ENCODE data around the gene PAX5.

Gene PAX5

GRCh38 chr9:36840898-36841536 lies 193.1 kb downstream of the PAX5 start:
- Histone ChIP-seq H3K4me3 (ENCODE audit: insufficient read depth, low read depth, low read length, poor library complexity, severe bottlenecking) (no peak overlapping the region), H3K27me3 (replicated peaks; ENCODE audit: control insufficient read depth, insufficient read depth, low read length, poor library complexity, severe bottlenecking) (no peaks in the 10 kb centered on the region), H3K36me3 (ENCODE audit: control insufficient read depth, insufficient read depth, low read length) (no peaks in the 10 kb centered on the region), H3K27ac (ENCODE audit: insufficient read depth, low read length, poor library complexity, severe bottlenecking) (no peak overlapping the region), H3K9me3 (ENCODE audit: control insufficient read depth, low read length) (no peaks in the 10 kb centered on the region), H3K4me1 (ENCODE audit: control insufficient read depth, insufficient read depth, low read length, poor library complexity, severe bottlenecking) (no peaks in the 10 kb centered on the region)
- DNase-seq, result no peak

- no peaks in the 10 kb centered on the region for H3K27me3 ChIP-seq (replicated peaks; ENCODE audit: control insufficient read depth, insufficient read depth, low read length, poor library complexity, severe bottlenecking)
- H3K9me3 ChIP-seq (ENCODE audit: control insufficient read depth, low read length), result no peaks in the 10 kb centered on the region
- no peak overlapping the region for H3K4me3 ChIP-seq (ENCODE audit: insufficient read depth, low read depth, low read length, poor library complexity, severe bottlenecking)
- no peaks in the 10 kb centered on the region for H3K36me3 ChIP-seq (ENCODE audit: control insufficient read depth, insufficient read depth, low read length)
- H3K27ac ChIP-seq (ENCODE audit: insufficient read depth, low read length, poor library complexity, severe bottlenecking), result no peak overlapping the region
- no peaks in the 10 kb centered on the region for H3K4me1 ChIP-seq (ENCODE audit: control insufficient read depth, insufficient read depth, low read length, poor library complexity, severe bottlenecking)
- no peak for DNase-seq
Measured at GRCh38 chr9:36839131-36839885, 194.8 kb downstream of the PAX5 start.

- Histone ChIP-seq H3K36me3 (ENCODE audit: control insufficient read depth, insufficient read depth, low read length) (no peaks in the 10 kb centered on the region), H3K4me1 (ENCODE audit: control insufficient read depth, insufficient read depth, low read length, poor library complexity, severe bottlenecking) (no peaks in the 10 kb centered on the region), H3K9me3 (ENCODE audit: control insufficient read depth, low read length) (no peaks in the 10 kb centered on the region), H3K4me3 (ENCODE audit: insufficient read depth, low read depth, low read length, poor library complexity, severe bottlenecking) (no peak overlapping the region), H3K27ac (ENCODE audit: insufficient read depth, low read length, poor library complexity, severe bottlenecking) (no peak overlapping the region), H3K27me3 (replicated peaks; ENCODE audit: control insufficient read depth, insufficient read depth, low read length, poor library complexity, severe bottlenecking) (no peaks in the 10 kb centered on the region)
- DNase-seq, result no peak
Measured at GRCh38 chr9:36837431-36838405, 196.3 kb downstream of the PAX5 start.

GRCh38 chr9:36836486-36836885 lies 197.6 kb downstream of the PAX5 start:
- DNase-seq, result no peak
- Histone ChIP-seq H3K4me3 (ENCODE audit: insufficient read depth, low read depth, low read length, poor library complexity, severe bottlenecking) (no peak overlapping the region), H3K36me3 (ENCODE audit: control insufficient read depth, insufficient read depth, low read length) (no peaks in the 10 kb centered on the region), H3K4me1 (ENCODE audit: control insufficient read depth, insufficient read depth, low read length, poor library complexity, severe bottlenecking) (no peaks in the 10 kb centered on the region), H3K27ac (ENCODE audit: insufficient read depth, low read length, poor library complexity, severe bottlenecking) (no peak overlapping the region), H3K9me3 (ENCODE audit: control insufficient read depth, low read length) (no peaks in the 10 kb centered on the region), H3K27me3 (replicated peaks; ENCODE audit: control insufficient read depth, insufficient read depth, low read length, poor library complexity, severe bottlenecking) (no peaks in the 10 kb centered on the region)

GRCh38 chr9:36835271-36835996 lies 198.6 kb downstream of the PAX5 start:
- H3K4me3 ChIP-seq (ENCODE audit: insufficient read depth, low read depth, low read length, poor library complexity, severe bottlenecking), result no peak overlapping the region
- H3K36me3 ChIP-seq (ENCODE audit: control insufficient read depth, insufficient read depth, low read length), result no peaks in the 10 kb centered on the region
- DNase-seq, result no peak
- no peak overlapping the region for H3K27ac ChIP-seq (ENCODE audit: insufficient read depth, low read length, poor library complexity, severe bottlenecking)
- no peaks in the 10 kb centered on the region for H3K27me3 ChIP-seq (replicated peaks; ENCODE audit: control insufficient read depth, insufficient read depth, low read length, poor library complexity, severe bottlenecking)
- H3K4me1 ChIP-seq (ENCODE audit: control insufficient read depth, insufficient read depth, low read length, poor library complexity, severe bottlenecking), result no peaks in the 10 kb centered on the region
- no peaks in the 10 kb centered on the region for H3K9me3 ChIP-seq (ENCODE audit: control insufficient read depth, low read length)

- Histone ChIP-seq H3K4me1 (ENCODE audit: control insufficient read depth, insufficient read depth, low read length, poor library complexity, severe bottlenecking) (no peaks in the 10 kb centered on the region), H3K27me3 (replicated peaks; ENCODE audit: control insufficient read depth, insufficient read depth, low read length, poor library complexity, severe bottlenecking) (no peaks in the 10 kb centered on the region), H3K9me3 (ENCODE audit: control insufficient read depth, low read length) (no peaks in the 10 kb centered on the region), H3K36me3 (ENCODE audit: control insufficient read depth, insufficient read depth, low read length) (no peaks in the 10 kb centered on the region), H3K4me3 (ENCODE audit: insufficient read depth, low read depth, low read length, poor library complexity, severe bottlenecking) (no peak overlapping the region), H3K27ac (ENCODE audit: insufficient read depth, low read length, poor library complexity, severe bottlenecking) (no peak overlapping the region)
- no peak for DNase-seq
Measured at GRCh38 chr9:36834736-36835135, 199.3 kb downstream of the PAX5 start.

GRCh38 chr9:36833954-36834353 lies 200.1 kb downstream of the PAX5 start:
- Histone ChIP-seq H3K27me3 (replicated peaks; ENCODE audit: control insufficient read depth, insufficient read depth, low read length, poor library complexity, severe bottlenecking) (no peaks in the 10 kb centered on the region), H3K9me3 (ENCODE audit: control insufficient read depth, low read length) (no peaks in the 10 kb centered on the region), H3K27ac (ENCODE audit: insufficient read depth, low read length, poor library complexity, severe bottlenecking) (no peak overlapping the region), H3K36me3 (ENCODE audit: control insufficient read depth, insufficient read depth, low read length) (no peaks in the 10 kb centered on the region), H3K4me1 (ENCODE audit: control insufficient read depth, insufficient read depth, low read length, poor library complexity, severe bottlenecking) (no peaks in the 10 kb centered on the region), H3K4me3 (ENCODE audit: insufficient read depth, low read depth, low read length, poor library complexity, severe bottlenecking) (no peak overlapping the region)
- DNase-seq, result no peak

- DNase-seq, result no peak
- Histone ChIP-seq H3K4me1 (ENCODE audit: control insufficient read depth, insufficient read depth, low read length, poor library complexity, severe bottlenecking) (no peaks in the 10 kb centered on the region), H3K27ac (ENCODE audit: insufficient read depth, low read length, poor library complexity, severe bottlenecking) (no peak overlapping the region), H3K36me3 (ENCODE audit: control insufficient read depth, insufficient read depth, low read length) (no peaks in the 10 kb centered on the region), H3K9me3 (ENCODE audit: control insufficient read depth, low read length) (no peaks in the 10 kb centered on the region), H3K27me3 (replicated peaks; ENCODE audit: control insufficient read depth, insufficient read depth, low read length, poor library complexity, severe bottlenecking) (no peaks in the 10 kb centered on the region), H3K4me3 (ENCODE audit: insufficient read depth, low read depth, low read length, poor library complexity, severe bottlenecking) (no peak overlapping the region)
Measured at GRCh38 chr9:36832164-36832795, 201.8 kb downstream of the PAX5 start.

GRCh38 chr9:36831381-36832161 lies 202.5 kb downstream of the PAX5 start:
- Histone ChIP-seq H3K4me1 (ENCODE audit: control insufficient read depth, insufficient read depth, low read length, poor library complexity, severe bottlenecking) (no peaks in the 10 kb centered on the region), H3K27ac (ENCODE audit: insufficient read depth, low read length, poor library complexity, severe bottlenecking) (no peak overlapping the region), H3K9me3 (ENCODE audit: control insufficient read depth, low read length) (no peaks in the 10 kb centered on the region), H3K4me3 (ENCODE audit: insufficient read depth, low read depth, low read length, poor library complexity, severe bottlenecking) (no peak overlapping the region), H3K27me3 (replicated peaks; ENCODE audit: control insufficient read depth, insufficient read depth, low read length, poor library complexity, severe bottlenecking) (no peaks in the 10 kb centered on the region), H3K36me3 (ENCODE audit: control insufficient read depth, insufficient read depth, low read length) (no peaks in the 10 kb centered on the region)
- DNase-seq, result no peak

Data from effector memory CD4-positive, alpha-beta T cell (primary cell).